GM10266 (cell line): ENCODE measurements around the gene DNAJB7.
A peak's percentile ranks its signal among the peaks of the same experiment; 100 is the strongest.

Source experiments
- DNase-seq: peaks from one replicate; pipeline ENCODE4 v3.0.0; 2012; ENCODE audit errors: extremely low spot score
- TF ChIP-seq, protein P1 (sequence below): IDR thresholded peaks from 2 replicates; pipeline ENCODE4 v1.5.1; 2012; ENCODE audit warnings: mild to moderate bottlenecking, low read depth; ENCODE audit not compliant: control insufficient read depth, insufficient read depth; ENCODE audit errors: missing control alignments

Gene DNAJB7

DNA sequence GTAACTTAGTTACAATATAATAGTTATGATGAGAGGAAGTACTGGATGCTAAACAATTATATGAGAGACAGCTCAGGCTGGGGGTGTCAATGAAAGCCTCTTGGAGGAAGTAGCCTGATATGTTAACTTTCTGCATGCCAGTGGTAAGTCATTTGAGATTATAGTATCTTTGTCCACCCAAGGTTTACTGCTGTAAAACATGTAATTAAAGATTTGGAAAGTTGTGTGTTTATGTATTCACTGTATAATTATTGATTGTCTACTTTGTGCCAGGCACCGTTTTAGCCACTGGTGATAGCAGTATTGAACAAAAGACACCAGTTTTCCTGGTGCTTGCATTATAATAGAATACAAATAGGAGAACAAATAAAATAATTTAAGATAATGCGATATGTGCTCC lies 624 bp upstream of the DNAJB7 start:
- no peak for DNase-seq
- TF ChIP-seq, protein P1, sequence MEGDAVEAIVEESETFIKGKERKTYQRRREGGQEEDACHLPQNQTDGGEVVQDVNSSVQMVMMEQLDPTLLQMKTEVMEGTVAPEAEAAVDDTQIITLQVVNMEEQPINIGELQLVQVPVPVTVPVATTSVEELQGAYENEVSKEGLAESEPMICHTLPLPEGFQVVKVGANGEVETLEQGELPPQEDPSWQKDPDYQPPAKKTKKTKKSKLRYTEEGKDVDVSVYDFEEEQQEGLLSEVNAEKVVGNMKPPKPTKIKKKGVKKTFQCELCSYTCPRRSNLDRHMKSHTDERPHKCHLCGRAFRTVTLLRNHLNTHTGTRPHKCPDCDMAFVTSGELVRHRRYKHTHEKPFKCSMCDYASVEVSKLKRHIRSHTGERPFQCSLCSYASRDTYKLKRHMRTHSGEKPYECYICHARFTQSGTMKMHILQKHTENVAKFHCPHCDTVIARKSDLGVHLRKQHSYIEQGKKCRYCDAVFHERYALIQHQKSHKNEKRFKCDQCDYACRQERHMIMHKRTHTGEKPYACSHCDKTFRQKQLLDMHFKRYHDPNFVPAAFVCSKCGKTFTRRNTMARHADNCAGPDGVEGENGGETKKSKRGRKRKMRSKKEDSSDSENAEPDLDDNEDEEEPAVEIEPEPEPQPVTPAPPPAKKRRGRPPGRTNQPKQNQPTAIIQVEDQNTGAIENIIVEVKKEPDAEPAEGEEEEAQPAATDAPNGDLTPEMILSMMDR: no peak

DNA sequence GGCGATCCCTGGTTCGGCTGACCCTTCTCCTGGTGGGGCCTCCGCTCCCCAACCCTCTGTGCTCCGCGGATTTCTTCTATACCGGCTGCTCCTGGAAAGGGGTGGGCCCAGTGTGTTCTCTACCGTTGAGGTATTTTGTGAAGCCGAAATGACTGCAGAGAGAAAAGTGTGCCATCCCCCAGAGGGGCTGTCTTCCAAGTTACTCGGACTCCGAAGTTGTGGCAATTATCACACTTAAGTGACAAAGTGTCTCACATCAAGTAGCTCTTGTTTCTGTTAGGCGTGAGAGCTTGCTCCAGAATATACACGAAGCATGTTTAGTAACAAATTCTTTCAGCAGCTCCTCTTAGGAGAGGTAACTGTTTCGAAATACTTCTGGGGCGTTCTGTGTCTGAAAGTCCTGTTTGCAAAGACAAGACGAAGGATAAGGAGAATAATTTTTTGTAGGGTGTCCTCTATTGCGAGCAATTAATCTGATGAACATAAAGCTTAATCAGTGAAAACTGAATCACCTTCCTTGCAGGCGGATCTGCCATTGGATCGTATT lies 4.5 kb downstream of the DNAJB7 start:
- TF ChIP-seq, protein P1: no peak
- DNase-seq: no peak

GRCh38 chr22:40856513-40857308 lies 5.2 kb downstream of the DNAJB7 start, which contains the start of the genes ST13 and XPNPEP3:
TSS of gene ST13 (minus strand) at chr22:40856639. CDS start at chr22:40856540, 99 bp downstream.
TSS of gene XPNPEP3 (plus strand) at chr22:40857148. CDS start at chr22:40857182, 34 bp downstream.
- DNase-seq: peak; percentile 90
- TF ChIP-seq, protein P1: peak; percentile 23

DNA sequence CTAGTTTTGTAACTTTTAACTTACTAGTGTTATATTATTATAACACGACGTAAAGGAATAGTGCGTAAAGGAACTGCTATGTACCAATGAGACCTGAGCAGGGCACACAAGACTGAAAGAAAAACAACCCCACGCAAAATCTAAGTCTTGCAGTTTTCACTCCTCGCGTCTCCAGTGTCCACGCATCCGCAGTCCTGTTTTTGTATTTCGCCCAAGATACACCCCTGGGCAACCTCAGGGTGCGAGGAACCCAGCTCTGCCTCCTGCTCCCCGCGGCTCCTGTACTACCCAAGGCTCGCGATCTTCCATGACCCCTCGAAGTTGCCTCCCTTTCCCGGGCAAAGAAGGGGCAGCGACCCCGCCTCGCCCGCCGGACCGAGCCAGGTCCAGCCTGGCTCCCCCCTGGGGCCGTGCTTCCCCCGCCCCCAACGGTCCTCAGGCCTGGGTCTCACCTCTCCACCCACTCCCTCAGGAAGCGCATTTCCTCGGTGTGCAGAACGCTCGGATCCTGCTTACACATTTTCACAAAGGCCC lies 5.9 kb downstream of the DNAJB7 start:
- TF ChIP-seq, protein P1: no peak
- peak; percentile 7 for DNase-seq

DNA sequence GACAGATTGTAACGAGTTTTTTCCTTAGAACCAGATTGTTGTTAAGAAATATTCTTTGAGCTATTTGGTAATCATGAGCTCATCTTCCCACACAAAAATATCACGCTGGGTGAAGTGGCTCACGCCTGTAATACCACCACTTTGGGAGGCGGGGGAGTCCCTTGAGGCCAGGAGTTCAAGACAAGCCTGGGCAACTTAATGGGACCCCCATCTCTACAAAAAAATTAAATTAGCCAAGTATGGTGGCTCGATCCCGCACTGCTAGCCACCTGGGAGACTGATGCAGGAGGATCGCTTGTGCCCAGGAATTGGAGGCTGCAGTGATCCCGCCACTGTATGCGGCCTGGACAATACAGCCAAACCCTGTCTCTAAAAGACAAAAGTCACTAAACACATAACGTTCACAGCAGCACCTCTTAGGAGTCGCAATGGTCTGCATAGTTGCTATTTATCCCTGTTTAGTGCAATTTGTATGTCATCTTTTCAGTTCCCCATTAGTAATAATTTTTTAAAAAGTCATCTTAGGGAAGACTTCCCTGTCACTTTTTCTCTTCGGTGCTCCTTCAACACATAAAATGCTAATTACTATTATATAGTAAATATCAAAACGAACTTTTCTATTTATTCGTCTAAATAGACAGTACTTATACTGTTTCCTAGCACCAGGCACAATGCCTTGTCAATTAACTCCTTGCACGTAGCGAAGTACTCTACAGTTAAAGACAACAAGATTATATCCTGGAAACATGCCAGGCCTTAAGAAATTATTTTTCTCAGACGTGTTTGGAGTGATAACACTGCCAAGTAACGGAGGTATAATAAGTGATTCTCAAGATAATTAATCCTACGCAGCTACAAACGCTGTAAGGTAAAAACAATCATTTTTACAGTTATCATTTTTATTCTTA lies 6.6 kb downstream of the DNAJB7 start:
- no peak for DNase-seq

DNA sequence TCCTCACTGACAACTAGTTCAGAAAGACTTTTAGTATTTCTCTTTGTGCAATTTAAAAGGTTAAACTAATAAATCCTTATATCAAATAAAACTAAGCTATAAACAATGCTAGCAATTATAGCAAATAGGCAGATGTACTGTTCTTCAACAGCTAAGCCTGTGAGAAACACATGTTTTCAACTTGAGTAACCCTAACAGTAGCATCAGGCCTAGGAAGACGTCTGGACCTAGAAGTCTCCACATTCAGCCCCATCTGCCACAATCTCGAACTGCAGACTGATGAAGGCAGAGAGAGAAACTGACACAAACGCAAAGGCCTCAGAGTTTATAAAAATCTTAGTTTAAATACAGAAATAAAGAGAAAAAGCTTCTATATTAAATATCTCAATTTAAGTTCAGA lies 8.0 kb downstream of the DNAJB7 start:
- TF ChIP-seq, protein P1: no peak
- DNase-seq: no peak

More for the DNA sequence above, 6.6 kb downstream of the DNAJB7 start:
- TF ChIP-seq, protein P1: no peak
